Measurements from ENCODE around the gene IL3.

IL3 gene, protein sequence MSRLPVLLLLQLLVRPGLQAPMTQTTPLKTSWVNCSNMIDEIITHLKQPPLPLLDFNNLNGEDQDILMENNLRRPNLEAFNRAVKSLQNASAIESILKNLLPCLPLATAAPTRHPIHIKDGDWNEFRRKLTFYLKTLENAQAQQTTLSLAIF

DNA sequence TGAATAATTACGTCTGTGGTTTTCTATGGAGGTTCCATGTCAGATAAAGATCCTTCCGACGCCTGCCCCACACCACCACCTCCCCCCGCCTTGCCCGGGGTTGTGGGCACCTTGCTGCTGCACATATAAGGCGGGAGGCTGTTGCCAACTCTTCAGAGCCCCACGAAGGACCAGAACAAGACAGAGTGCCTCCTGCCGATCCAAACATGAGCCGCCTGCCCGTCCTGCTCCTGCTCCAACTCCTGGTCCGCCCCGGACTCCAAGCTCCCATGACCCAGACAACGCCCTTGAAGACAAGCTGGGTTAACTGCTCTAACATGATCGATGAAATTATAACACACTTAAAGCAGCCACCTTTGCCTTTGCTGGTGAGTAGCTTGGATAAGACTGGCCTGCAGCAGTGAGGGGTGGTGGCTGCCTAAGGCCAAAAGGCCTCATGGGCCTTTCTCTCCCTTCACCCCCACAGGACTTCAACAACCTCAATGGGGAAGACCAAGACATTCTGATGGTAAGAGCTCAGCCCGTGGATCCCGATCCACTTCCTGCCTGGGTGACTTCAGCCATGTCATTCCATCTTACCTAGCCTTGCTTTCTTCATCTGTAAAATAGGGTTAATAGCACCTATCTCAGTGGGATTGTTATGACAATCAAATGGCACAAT lies at the start of gene IL3:
Gene IL3 (plus strand): TSS at position 155 of the 661 bp plus-strand sequence. CDS start 52 bp downstream, at position 207.
- FAIRE-seq: no peak

GRCh38 chr5:132010989-132011621 lies 49.4 kb upstream of the IL3 start:
- no peak for FAIRE-seq

GRCh38 chr5:132011622-132012343 lies 48.7 kb upstream of the IL3 start, which contains the start of gene ACSL6:
TSS of gene ACSL6 (minus strand) at chr5:132011658. CDS start at chr5:132011553, 105 bp downstream.
- no peak for FAIRE-seq

GRCh38 chr5:132012371-132013005 lies 48.0 kb upstream of the IL3 start:
- no peak for FAIRE-seq

DNA sequence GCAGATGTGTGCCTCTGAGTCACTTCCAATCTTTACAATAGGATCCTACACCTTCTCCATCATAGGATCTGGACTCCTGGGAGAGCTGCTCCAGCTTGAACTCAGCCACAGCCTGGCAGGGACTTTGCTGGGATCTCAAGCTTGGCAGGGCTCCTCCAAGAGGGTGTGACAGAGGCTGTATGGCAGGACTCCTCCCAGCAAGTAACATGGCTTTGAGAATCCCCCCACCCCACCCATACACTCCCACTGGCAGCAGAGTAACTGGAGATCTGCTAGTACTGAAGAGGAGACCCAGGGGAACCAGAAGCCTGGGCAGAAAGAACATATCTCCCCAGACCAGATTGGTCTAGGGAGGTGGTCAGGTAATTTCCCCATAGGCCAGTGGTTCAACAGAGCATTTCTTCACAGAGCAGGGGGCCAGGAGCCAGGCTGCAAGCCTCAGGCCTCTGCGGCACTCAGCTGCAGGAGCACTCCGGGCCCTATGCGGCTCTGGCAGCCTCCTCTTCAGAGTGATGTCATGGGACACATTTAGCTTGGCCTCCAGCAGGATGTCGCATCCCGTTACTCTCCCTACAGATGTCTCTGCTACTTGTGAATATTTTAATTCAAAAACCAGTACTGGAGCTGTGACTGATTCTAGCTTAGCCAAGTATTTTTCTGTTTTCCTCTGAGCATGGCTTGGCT lies 47.3 kb upstream of the IL3 start:
- no peak for FAIRE-seq

DNA sequence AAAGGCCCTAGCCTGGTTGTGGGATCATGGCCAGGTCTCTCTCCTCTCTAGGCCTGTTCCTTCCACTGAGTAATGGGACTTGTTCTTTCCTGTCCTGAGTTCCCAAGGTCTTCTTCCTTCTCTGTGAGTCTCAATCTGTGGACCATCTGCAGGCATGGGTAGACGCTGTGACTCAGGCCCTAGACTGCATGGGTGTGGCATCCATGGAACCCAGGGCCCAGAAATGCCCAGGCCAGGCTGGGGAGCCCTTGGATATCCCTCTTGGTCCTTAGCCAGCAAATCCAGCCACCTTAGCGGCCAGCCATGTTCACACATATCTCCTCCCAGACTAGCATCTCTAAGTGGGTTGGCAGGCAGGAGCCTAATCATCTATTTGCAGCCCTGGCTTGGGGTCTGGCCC lies 46.7 kb upstream of the IL3 start:
- FAIRE-seq: no peak

- no peak for FAIRE-seq
Measured at GRCh38 chr5:132016721-132017250, 43.7 kb upstream of the IL3 start.

- no peak for FAIRE-seq
Measured at GRCh38 chr5:132017316-132017715, 43.1 kb upstream of the IL3 start.

- no peak for FAIRE-seq
Measured at GRCh38 chr5:132017738-132018625, 42.5 kb upstream of the IL3 start.

GRCh38 chr5:132019337-132019736 lies 41.1 kb upstream of the IL3 start:
- FAIRE-seq: no peak

- FAIRE-seq: no peak
Measured at GRCh38 chr5:132019857-132020555, 40.4 kb upstream of the IL3 start.

GRCh38 chr5:132020568-132021339 lies 39.7 kb upstream of the IL3 start:
- no peak for FAIRE-seq

DNA sequence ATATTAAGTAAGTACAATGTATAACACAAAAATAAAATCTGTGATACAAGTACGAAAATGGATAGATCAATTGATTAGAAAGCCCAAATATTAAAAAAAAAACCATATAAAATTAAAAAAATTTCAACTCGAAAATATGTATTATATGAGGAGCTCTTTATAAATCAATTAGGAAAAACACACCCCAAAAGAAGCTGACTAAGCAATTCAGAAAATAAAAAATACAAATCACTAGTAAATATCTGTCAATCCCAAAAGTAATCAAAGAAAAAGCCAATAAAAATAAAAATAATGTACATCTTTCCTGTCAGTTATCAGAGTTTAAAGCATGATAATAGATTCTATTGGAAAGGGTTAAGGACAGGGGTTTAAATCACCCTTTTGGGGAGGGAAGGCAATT lies 38.8 kb upstream of the IL3 start:
- no peak for FAIRE-seq

GRCh38 chr5:132022737-132023136 lies 37.7 kb upstream of the IL3 start:
- no peak for FAIRE-seq

GRCh38 chr5:132023258-132024116 lies 37.0 kb upstream of the IL3 start:
- FAIRE-seq: no peak

DNA sequence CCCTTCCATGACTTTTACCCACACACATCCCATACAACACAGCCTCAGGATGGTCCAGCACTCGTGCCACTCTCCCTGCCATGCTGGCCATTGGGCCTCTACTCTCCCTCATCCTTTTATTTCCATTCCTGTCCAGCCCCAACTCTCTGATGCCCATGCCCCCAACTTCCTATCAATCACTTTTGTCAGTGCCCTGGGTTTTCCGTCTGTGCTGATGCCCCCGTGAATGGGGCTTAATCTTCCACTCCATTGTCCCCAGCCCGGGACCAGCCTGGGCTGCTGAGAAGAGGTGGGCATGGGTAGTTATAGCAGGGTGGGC lies 36.4 kb upstream of the IL3 start:
- no peak for FAIRE-seq

GRCh38 chr5:132024789-132025402 lies 35.6 kb upstream of the IL3 start:
- FAIRE-seq: no peak

DNA sequence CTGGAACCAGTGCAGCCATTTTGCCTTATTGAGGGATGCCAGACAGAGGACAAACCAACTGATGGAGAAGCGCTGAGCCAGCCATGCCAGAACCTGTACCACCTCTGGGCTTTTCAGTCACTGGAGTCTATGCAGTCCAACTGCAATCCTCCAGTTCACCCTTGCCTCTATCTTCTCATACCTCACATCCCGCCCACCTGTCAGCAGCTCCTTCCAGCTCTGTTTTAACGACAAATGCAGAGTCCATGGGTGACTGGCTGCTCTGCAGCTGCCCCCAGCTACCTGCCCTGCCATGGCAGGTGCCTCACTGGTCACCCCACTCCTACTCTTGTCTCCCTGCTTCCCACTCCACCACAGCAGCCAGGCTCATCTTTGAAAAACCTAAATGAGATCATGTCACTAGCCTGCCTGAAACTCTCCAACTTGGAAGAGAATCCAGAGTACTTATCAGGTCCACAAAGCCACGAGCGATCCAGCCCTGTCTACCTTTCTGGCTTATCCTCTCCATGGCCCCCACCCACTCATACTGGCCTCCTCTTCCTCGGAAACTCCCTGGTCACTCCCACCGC lies 35.0 kb upstream of the IL3 start:
- no peak for FAIRE-seq
